Measurements from ENCODE around the gene LPP.
A peak's percentile ranks its signal among the peaks of the same experiment; 100 is the strongest.

The LPP gene

DNA sequence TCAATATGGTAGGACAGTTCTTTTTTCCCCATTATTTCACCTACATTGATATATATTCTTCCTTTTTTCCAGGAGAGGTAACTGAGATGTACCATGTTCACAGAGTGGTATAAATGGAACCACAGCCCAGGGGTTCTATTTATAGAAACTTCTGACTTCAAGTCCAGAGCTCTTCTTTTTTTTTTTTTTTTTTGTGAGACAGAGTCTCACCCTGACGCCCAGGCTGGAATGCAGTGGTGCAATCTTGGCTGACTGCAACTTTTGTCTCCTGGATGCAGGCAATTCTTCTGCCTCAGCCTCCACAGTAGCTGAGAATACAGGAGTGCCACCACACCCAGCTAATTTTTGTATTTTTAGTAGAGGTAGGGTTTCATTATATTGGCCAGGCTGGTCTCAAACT, 750.7 kb downstream of the LPP start:
- no peak overlapping the region for H3K27ac ChIP-seq (replicated peaks)
- TF ChIP-seq GABPA (IDR thresholded peaks at IDR 0.05; ENCODE audit: low read depth) (no peak), CTCF (IDR thresholded peaks at IDR 0.05; ENCODE audit: insufficient read depth, low read length) (no peak), POLR2AphosphoS5 (IDR thresholded peaks at IDR 0.05; ENCODE audit: low read depth) (no peak), SPI1 (IDR thresholded peaks at IDR 0.05; ENCODE audit: borderline replicate concordance, low read depth) (no peak)
- TF ChIP-seq, protein P1, sequence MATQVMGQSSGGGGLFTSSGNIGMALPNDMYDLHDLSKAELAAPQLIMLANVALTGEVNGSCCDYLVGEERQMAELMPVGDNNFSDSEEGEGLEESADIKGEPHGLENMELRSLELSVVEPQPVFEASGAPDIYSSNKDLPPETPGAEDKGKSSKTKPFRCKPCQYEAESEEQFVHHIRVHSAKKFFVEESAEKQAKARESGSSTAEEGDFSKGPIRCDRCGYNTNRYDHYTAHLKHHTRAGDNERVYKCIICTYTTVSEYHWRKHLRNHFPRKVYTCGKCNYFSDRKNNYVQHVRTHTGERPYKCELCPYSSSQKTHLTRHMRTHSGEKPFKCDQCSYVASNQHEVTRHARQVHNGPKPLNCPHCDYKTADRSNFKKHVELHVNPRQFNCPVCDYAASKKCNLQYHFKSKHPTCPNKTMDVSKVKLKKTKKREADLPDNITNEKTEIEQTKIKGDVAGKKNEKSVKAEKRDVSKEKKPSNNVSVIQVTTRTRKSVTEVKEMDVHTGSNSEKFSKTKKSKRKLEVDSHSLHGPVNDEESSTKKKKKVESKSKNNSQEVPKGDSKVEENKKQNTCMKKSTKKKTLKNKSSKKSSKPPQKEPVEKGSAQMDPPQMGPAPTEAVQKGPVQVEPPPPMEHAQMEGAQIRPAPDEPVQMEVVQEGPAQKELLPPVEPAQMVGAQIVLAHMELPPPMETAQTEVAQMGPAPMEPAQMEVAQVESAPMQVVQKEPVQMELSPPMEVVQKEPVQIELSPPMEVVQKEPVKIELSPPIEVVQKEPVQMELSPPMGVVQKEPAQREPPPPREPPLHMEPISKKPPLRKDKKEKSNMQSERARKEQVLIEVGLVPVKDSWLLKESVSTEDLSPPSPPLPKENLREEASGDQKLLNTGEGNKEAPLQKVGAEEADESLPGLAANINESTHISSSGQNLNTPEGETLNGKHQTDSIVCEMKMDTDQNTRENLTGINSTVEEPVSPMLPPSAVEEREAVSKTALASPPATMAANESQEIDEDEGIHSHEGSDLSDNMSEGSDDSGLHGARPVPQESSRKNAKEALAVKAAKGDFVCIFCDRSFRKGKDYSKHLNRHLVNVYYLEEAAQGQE (IDR thresholded peaks at IDR 0.05; ENCODE audit: insufficient replicate concordance, low read depth): no peak
- DNase-seq (ENCODE audit: low read depth in 1 of 2, low spot score in 1 of 2): no peak
- no peak overlapping the region for H3K4me3 ChIP-seq (replicated peaks; ENCODE audit: insufficient read depth, low read length)
- no peaks in the 10 kb centered on the region for H3K27me3 ChIP-seq (ENCODE audit: insufficient read depth, poor library complexity, severe bottlenecking)

- no peak overlapping the region for H3K27ac ChIP-seq (replicated peaks)
- TF ChIP-seq SPI1 (IDR thresholded peaks at IDR 0.05; ENCODE audit: borderline replicate concordance, low read depth): peak; percentile 42; the same call in 1 of the 2 replicates
- TF ChIP-seq CTCF (IDR thresholded peaks at IDR 0.05; ENCODE audit: insufficient read depth, low read length): no peak
- no peak overlapping the region for H3K4me3 ChIP-seq (replicated peaks; ENCODE audit: insufficient read depth, low read length)
- no peaks in the 10 kb centered on the region for H3K27me3 ChIP-seq (ENCODE audit: insufficient read depth, poor library complexity, severe bottlenecking)
- DNase-seq (ENCODE audit: low read depth in 1 of 2, low spot score in 1 of 2): no peak
These were observed 751.6 kb downstream of the LPP start for GRCh38 chr3:188905547-188905946.

DNA sequence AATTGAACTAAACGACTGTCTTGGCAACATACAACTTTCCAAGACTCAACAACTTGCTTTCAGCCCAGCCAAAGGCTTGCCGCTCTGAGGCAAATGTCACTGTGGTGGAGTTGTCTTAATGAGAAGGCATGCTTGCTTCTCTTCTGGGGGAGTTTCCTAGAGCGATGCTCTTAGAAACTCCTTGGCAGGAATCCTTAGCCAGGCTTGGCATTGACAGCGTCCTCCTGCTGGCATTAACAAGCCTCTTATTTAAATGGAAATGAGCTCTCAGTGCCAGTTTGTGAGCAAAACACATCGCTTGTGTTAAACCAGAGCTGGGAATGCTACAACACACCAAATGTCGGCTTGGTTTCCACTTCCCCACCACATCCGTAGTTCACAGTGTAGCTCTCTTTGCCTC, 752.3 kb downstream of the LPP start:
- no peak overlapping the region for H3K27ac ChIP-seq (replicated peaks)
- DNase-seq (ENCODE audit: low read depth in 1 of 2, low spot score in 1 of 2): no peak
- TF ChIP-seq POLR2AphosphoS5 (IDR thresholded peaks at IDR 0.05; ENCODE audit: low read depth) (no peak), SPI1 (IDR thresholded peaks at IDR 0.05; ENCODE audit: borderline replicate concordance, low read depth) (no peak), CTCF (IDR thresholded peaks at IDR 0.05; ENCODE audit: insufficient read depth, low read length) (no peak), GABPA (IDR thresholded peaks at IDR 0.05; ENCODE audit: low read depth) (no peak)
- TF ChIP-seq, protein P1 (IDR thresholded peaks at IDR 0.05; ENCODE audit: insufficient replicate concordance, low read depth): no peak
- no peak overlapping the region for H3K4me3 ChIP-seq (replicated peaks; ENCODE audit: insufficient read depth, low read length)
- H3K27me3 ChIP-seq (ENCODE audit: insufficient read depth, poor library complexity, severe bottlenecking): no peaks in the 10 kb centered on the region
